K562 (cell line): ENCODE measurements around the gene PPP1R16B. TPM values are rescaled to one million over a fixed set of nuclear protein-coding genes. Genes with fewer than 3 reads are reported as not detected.

ENCODE experiments used
- ATAC-seq: fragments of 200-7000 bp; cut with Tn5 transposase; 3 replicates; pipeline ENCODE4 v1.9.1; 2020; ENCODE audit warnings: moderate library complexity
- BruUV-seq: library from RNA; stranded (reverse); fragments of 400-500 nt; replicated peaks from 2 replicates; lab custom pipeline; 2021; lab: Mats Ljungman, UMichigan
- CTCF ChIA-PET: fragments of 300-600 bp; formaldehyde crosslinking; extraction: SDS; loops from one replicate; lab custom pipeline; 2021; ENCODE audit warnings: low intra/inter-chr PET ratio; lab: Yijun Ruan, JAX
- POLR2A ChIA-PET: fragments of 300-600, 350-650 bp; sonication (Branson Sonifier 250); formaldehyde crosslinking; extraction: SDS; loops from one replicate; lab custom pipeline; 2021; ENCODE audit warnings: antibody characterized with exemption, inconsistent platforms; lab: Yijun Ruan, JAX
- DNase-seq, 4 experiments: peaks; one replicate each; pipeline versions ENCODE4 v3.0.0 to v3.0.0-alpha.2; 2011 to 2018; ENCODE audit warnings: low spot score in 3 of 4, mixed read lengths in 3 of 4; ENCODE audit errors: extremely low read depth in 1 of 4
- FAIRE-seq: peaks from 2 replicates; lab custom pipeline; 2011; peaks lifted over from hg19 to GRCh38; lab: Jason Lieb, UNC
- H2AFZ ChIP-seq: 2 replicates; pipeline ENCODE4 v1.6.0; 2011; ENCODE audit warnings: low read depth, low read length, control low read depth, inconsistent platforms
- H3K27ac ChIP-seq: fragments of 200-600 bp; 3 replicates; pipeline ENCODE4 v1.8.0; 2011; ENCODE audit warnings: low read depth, mild to moderate bottlenecking, control low read depth, inconsistent platforms, low read length, moderate library complexity, mixed read lengths; ENCODE audit errors: extremely low read depth
- H3K27me3 ChIP-seq, 2 experiments: fragments of 300-600 bp in 1 of 2; 2 replicates in 1 of 2; 3 replicates in 1 of 2; pipeline versions ENCODE4 v1.6.0 to v1.8.0; 2011; ENCODE audit warnings: inconsistent platforms in 2 of 2, low read length in 2 of 2, mild to moderate bottlenecking in 1 of 2, mixed read lengths in 1 of 2, moderate library complexity in 1 of 2; ENCODE audit not compliant: control insufficient read depth in 2 of 2, insufficient read depth in 2 of 2
- H3K36me3 ChIP-seq: fragments of 300-600 bp; 3 replicates; pipeline ENCODE4 v1.8.0; 2011; ENCODE audit warnings: mild to moderate bottlenecking, low read length, inconsistent platforms; ENCODE audit not compliant: control insufficient read depth, insufficient read depth
- H3K4me1 ChIP-seq, 2 experiments: fragments of 200-600 bp in 1 of 2; replicated peaks in 1 of 2; 2 replicates in 1 of 2; 3 replicates in 1 of 2; pipeline versions ENCODE4 v1.5.1 to v1.8.0; 2011; ENCODE audit warnings: inconsistent platforms in 2 of 2, low read length in 2 of 2, mild to moderate bottlenecking in 1 of 2, mixed read lengths in 1 of 2, moderate library complexity in 1 of 2; ENCODE audit not compliant: control insufficient read depth in 2 of 2, insufficient read depth in 2 of 2
- H3K4me2 ChIP-seq: 2 replicates; pipeline ENCODE4 v1.6.1; 2011; ENCODE audit warnings: low read length, control low read depth, inconsistent platforms, mixed read lengths; ENCODE audit not compliant: insufficient read depth
- H3K4me3 ChIP-seq: fragments of 200-600 bp; sonication (generic), shearing (Covaris generic); 2 replicates; pipeline ENCODE4 v1.5.1; 2016; ENCODE audit warnings: control low read depth, inconsistent platforms
- H3K79me2 ChIP-seq: fragments of 200-600 bp; 3 replicates; pipeline ENCODE4 v1.8.0; 2011; ENCODE audit warnings: low read length, inconsistent platforms; ENCODE audit not compliant: control insufficient read depth, insufficient read depth
- H3K9ac ChIP-seq, 2 experiments: 2 replicates each; pipeline versions ENCODE4 v1.6.0 to v1.6.1; 2011; ENCODE audit warnings: low read depth in 2 of 2, low read length in 2 of 2, control low read depth in 1 of 2, inconsistent platforms in 1 of 2, mild to moderate bottlenecking in 1 of 2, mixed read lengths in 1 of 2; ENCODE audit not compliant: insufficient read depth in 1 of 2
- H3K9me1 ChIP-seq: one replicate; pipeline ENCODE4 v1.6.0; 2011; ENCODE audit warnings: inconsistent platforms, mild to moderate bottlenecking, low read length, moderate library complexity; ENCODE audit not compliant: control insufficient read depth, insufficient read depth
- H3K9me3 ChIP-seq: replicated peaks from 2 replicates; pipeline ENCODE4 v1.5.1; 2011; ENCODE audit warnings: low read depth, low read length, inconsistent platforms; ENCODE audit not compliant: control insufficient read depth, insufficient read depth
- H4K20me1 ChIP-seq: replicated peaks from 2 replicates; pipeline ENCODE4 v1.6.1; 2011; ENCODE audit warnings: low read length, inconsistent platforms, mixed read lengths; ENCODE audit not compliant: control insufficient read depth, insufficient read depth
- ATF6 ChIP-seq: sonication (generic); formaldehyde crosslinking; IDR thresholded peaks from 2 replicates; pipeline ENCODE4 v1.4.0; 2020; ENCODE audit warnings: mild to moderate bottlenecking, missing genetic modification reagents
- CTCFL ChIP-seq: IDR thresholded peaks from 2 replicates; pipeline ENCODE4 v1.6.1; 2011; ENCODE audit warnings: borderline replicate concordance, low read depth, mild to moderate bottlenecking, moderate library complexity, low read length; ENCODE audit not compliant: insufficient read depth, poor library complexity, severe bottlenecking
- HNRNPL ChIP-seq: fragments of 200-400 bp; formaldehyde crosslinking; IDR thresholded peaks from 2 replicates; pipeline ENCODE4 v1.6.1; 2017; ENCODE audit warnings: low read depth, mild to moderate bottlenecking, low read length
- NRF1 ChIP-seq, 2 experiments: fragments of 450-650 bp; IDR thresholded peaks in 1 of 2; conservative IDR thresholded peaks in 1 of 2; 2 replicates each; pipeline ENCODE4 v1.6.1; 2014; ENCODE audit warnings: mild to moderate bottlenecking in 2 of 2
- ZNF785 ChIP-seq: fragments of 250-450 bp; sonication (Bioruptor Pico); IDR thresholded peaks from 2 replicates; pipeline ENCODE4 v1.4.0; 2020; ENCODE audit warnings: mild to moderate bottlenecking
- WGBS: fragments of 100-300 bp; shearing (Covaris generic); methylation state at CpG from one replicate; pipeline ENCODE4 v1.1.6; 2016; ENCODE audit warnings: low coverage, mixed read lengths; ENCODE audit not compliant: insufficient coverage; ENCODE audit errors: missing lambda C conversion rate; 5-methylcytosine and 5-hydroxymethylcytosine counted together
- in situ Hi-C: fragments of 300-500 bp; cut with MboI; formaldehyde crosslinking; loops from 4 replicates; pipeline ENCODE4 v1.15.0; 2018; ENCODE audit warnings: inconsistent platforms, mixed read lengths
- intact Hi-C: fragments of 100-400 bp; cut with micrococcal nuclease; formaldehyde crosslinking; loops from 2 replicates; pipeline ENCODE4 v1.14.2; 2022
- polyA plus RNA-seq, 8 experiments: library from polyadenylated mRNA; depleted of rRNA in 4 of 8; stranded (reverse) in 5 of 8; unstranded in 3 of 8; fragments of >200 nt; fragmentation: Nextera tagmentation in 2 of 8; fragmentation: Illumina TruSeq in 1 of 8; extraction: Ambion mirVana in 2 of 8; extraction: Trizol in 1 of 8; gene quantifications; 2 replicates each; pipeline versions ENCODE4 v1.2.1 to v1.2.3, GENCODE V29; 2011 to 2014; ENCODE audit warnings: inconsistent platforms in 1 of 8, missing spikeins in 1 of 8
- total RNA-seq, 7 experiments: library from RNA; depleted of rRNA in 6 of 7; stranded (reverse); fragments of >200 nt in 6 of 7; fragmentation: Illumina TruSeq in 2 of 7; extraction: Trizol in 2 of 7; gene quantifications; 2 replicates each; pipeline versions ENCODE4 v1.2.1 to v1.2.3, GENCODE V29; 2011 to 2021; ENCODE audit warnings: low replicate concordance in 1 of 7

The PPP1R16B gene
- total and polyA plus RNA-seq, 9 of the 15 experiments (the other 6 are each of a cell fraction or from before 2014, with no cell fraction given), result 1.5 to 11.5 (median 6.8) TPM

- peak overlapping the region; percentile 77 for H3K4me2 ChIP-seq
- BruUV-seq, result no TSS peak
- in situ Hi-C loops, result no loop called here
- intact Hi-C loops, result loop anchor here (1.0 to 5.0 kb wide), 3 partner anchors 20 to 86 kb away; no protein-coding TSS in a partner anchor
- H3K4me3 ChIP-seq, result peak overlapping the region; percentile 55
- peak overlapping the region; percentile 78; the same call in 2 of the 3 replicates for H3K27ac ChIP-seq
- ATAC-seq (peak; percentile 68), DNase-seq (peak; percentile 25 to 60 (median 46)), FAIRE-seq (no peak)
- H3K9me1 ChIP-seq, result no peaks in the 10 kb centered on the region
- H3K79me2 ChIP-seq, result no peaks in the 10 kb centered on the region; the same call in 2 of the 3 replicates
- ChIA-PET POLR2A (interaction anchor here (0.6 to 1.0 kb wide), 3 partner anchors 28 to 208 kb away, joined by 3 read pairs; no protein-coding TSS in a partner anchor), CTCF (no interaction called here)
- no peaks in the 10 kb centered on the region; the same call in 1 of the 2 replicates for H4K20me1 ChIP-seq
- no peaks in the 10 kb centered on the region for H3K36me3 ChIP-seq
- peak overlapping the region; percentile 62 to 90; a peak in 3 of 4 replicates for H3K9ac ChIP-seq
- peak overlapping the region; percentile 99 for H2AFZ ChIP-seq
- peaks cover 0 to 10% of the 10 kb centered on the region in 2 experiments; a peak in 2 of 5 replicates for H3K27me3 ChIP-seq
- peaks cover 10 to 27% of the 10 kb centered on the region in 2 experiments for H3K4me1 ChIP-seq
- H3K9me3 ChIP-seq, result no peaks in the 10 kb centered on the region
- 15% methylated on average over 45 of the region's 81 CpGs for WGBS
- TF ChIP-seq HNRNPL (0 out of 2 replicates have a peak, but pooled peaks have one; percentile 71), NRF1 (conservative IDR thresholded peaks at IDR 0.05 in 1 of 2, IDR thresholded peaks at IDR 0.05 in 1 of 2) (peak; percentile 41 to 44; a peak in 2 of 4 replicates), ZNF785 (CRISPR knock-in tag) (no peak), ATF6 (CRISPR knock-in tag) (no peak), CTCFL (peak; percentile 24)
Measured at GRCh38 chr20:38805958-38806854, 709 bp downstream of the PPP1R16B start.
